GM12892 (cell line): ENCODE data around the gene TPSAB1.
"Not testable (repeated sequence)": the region's sequence is repeated elsewhere in the genome, so short reads cannot be mapped to it uniquely, and the experiment has no call there.

ENCODE experiments used
- DNase-seq: peaks from one replicate; pipeline ENCODE4 v3.0.0; 2011; ENCODE audit not compliant: insufficient read length
- FAIRE-seq: peaks from 2 replicates; lab custom pipeline; 2011; peaks lifted over from hg19 to GRCh38; lab: Jason Lieb, UNC
- POLR2A ChIP-seq: IDR thresholded peaks from 2 replicates; pipeline ENCODE4 v1.6.1; 2011; ENCODE audit warnings: low read depth, low read length, control low read depth
- POLR2AphosphoS5 ChIP-seq: IDR thresholded peaks from 2 replicates; pipeline ENCODE4 v1.6.1; 2011; ENCODE audit warnings: low read depth, low read length, control low read depth
- TAF1 ChIP-seq: IDR thresholded peaks from 2 replicates; pipeline ENCODE4 v1.6.1; 2011; ENCODE audit warnings: low read depth, mild to moderate bottlenecking, control low read depth, low read length, borderline replicate concordance

The TPSAB1 gene

DNA sequence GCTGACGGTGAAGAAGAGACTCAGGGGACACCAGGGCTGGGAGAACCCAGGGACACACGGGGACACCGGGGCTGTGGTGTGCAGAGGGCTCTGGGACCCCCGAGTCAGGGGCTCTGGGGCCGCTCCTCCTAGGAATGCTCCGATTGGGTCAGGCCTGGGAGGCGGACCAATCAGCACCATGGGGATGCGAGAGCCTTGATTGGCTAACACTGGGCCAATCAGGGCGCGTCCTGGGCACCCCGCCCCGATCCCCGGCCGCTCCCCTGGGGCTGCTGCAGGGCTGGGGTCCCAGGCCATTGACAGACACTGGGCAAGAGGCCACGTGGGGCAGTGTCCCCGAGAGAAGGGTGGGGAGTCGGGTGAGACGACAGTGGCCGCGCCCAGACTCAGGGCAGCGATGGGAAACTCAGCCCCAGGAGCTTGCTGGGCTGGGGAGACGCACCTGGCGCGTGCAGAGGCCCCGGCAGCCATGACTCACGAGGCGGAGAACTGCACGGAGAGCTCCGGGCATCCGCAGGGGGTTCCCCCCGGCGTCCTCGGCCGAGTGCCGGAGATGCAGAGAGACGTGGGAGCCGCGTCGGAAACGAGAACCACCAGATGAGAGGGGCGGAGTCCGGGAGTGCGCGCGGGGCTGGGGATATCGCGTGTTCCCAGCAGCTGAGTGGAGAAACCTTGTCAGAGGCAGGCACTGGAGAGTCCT, 8.3 kb upstream of the TPSAB1 start:
- DNase-seq: not testable (repeated sequence)

DNA sequence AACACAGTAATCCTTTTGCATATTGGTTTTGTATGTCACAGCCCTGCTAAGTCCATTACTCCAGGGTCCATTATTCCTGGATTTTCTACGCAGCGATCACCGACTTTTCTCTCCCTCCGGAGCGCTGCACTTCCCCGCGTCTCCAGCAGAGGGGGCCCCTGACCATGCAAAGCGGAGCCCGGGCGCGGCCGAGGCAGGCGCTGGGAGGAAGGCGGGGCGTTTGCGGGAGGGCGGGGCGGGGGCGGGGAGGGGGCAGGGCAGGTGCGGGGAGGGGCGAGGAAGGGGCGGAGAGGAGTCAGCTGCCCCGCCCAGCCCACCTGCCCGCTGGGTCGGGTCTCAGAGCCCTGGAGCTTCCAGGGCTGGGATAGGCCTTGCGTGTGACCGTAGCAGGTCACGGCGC, 3.8 kb upstream of the TPSAB1 start:
- FAIRE-seq, DNase-seq: not testable (repeated sequence)

More for the DNA sequence above, 8.3 kb upstream of the TPSAB1 start:
- FAIRE-seq: not testable (repeated sequence)

DNA sequence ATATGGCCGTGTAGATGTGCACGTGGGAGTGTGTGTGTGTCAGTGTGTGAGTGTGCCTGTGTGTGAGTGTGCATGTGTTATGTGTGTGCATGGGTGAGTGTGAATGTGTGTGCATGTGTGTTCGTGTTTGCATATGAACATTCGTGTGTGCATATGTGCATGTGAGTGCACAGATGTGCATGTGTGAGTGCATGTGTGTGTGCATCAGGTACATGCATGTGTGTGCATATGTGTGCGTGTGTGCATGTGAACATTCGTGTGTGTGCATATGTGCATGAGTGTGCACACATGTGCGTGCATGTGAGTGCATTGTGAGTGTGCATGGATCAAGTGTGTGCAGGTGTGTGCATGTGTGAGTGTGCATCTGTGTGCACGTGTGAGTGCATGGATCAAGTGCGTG, 2.5 kb upstream of the TPSAB1 start:
- TF ChIP-seq TAF1 (no peak), POLR2AphosphoS5 (no peak), POLR2A (no peak)
- no peak for FAIRE-seq

DNA sequence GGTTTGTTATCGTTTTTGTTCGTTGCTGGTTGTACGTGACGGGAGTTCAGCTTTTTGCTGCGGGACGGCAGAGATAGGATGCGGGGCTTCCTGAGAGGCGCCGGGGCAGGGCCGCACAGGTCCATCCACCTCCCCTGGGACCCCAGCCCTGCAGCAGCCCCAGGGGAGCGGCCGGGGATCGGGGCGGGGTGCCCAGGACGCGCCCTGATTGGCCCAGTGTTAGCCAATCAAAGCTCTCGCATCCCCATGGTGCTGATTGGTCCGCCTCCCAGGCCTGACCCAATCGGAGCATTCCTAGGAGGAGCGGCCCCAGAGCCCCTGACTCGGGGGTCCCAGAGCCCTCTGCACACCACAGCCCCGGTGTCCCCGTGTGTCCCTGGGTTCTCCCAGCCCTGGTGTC, 1.6 kb upstream of the TPSAB1 start:
- DNase-seq, FAIRE-seq: not testable (repeated sequence)

More for the DNA sequence above, 2.5 kb upstream of the TPSAB1 start:
- no peak for DNase-seq

DNA sequence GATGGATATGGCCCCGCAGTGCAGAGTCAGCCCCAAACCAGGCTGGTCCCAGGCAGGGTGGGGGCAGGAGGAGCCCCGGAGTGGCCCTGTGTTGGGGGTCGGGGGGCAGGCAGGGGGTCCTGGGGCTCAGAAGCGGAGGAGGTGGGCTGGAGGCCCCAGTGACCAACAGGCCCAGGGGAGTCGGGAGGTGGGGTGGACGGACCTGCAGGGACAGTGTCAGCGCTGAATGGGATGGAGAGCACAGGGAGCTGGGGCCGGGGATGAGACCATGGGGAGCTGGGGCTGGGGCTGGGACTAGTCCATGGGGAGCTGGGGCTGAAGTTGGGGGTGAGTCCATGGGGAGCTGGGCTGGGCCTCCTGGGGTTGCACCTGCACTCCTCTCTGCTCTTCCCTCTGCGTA, 930 bp upstream of the TPSAB1 start:
- FAIRE-seq, DNase-seq: not testable (repeated sequence)

DNA sequence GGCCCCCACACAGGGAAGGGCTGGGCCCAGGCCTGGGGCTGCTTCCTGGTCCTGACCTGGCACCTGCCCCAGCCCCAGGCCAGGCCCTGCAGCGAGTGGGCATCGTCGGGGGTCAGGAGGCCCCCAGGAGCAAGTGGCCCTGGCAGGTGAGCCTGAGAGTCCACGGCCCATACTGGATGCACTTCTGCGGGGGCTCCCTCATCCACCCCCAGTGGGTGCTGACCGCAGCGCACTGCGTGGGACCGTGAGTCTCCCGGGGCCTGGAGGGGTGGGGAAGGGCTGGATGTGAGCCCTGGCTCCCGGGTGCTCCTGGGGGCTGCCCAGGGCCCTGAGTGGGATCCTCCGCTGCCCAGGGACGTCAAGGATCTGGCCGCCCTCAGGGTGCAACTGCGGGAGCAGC, 576 bp downstream of the TPSAB1 start:
- not testable (repeated sequence) for DNase-seq, FAIRE-seq

DNA sequence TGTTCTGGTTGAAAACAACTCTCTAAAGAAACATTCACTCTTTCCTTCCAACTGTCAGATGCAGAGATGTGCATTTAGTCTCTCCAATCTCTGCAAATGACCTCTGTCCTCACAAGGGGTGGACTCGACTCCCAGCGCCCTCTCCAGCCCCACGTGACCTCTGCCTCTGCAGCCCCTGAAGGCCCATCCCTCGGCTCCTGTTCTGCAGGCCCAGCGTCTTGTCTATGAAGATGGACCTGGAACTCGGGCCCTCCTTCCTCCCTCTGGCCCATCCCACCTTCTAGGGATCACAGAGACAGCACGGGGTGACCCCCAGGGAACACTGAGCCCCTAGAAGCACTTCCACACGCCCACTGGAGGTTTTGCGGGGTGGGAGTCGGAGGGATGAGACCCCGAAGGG, 2.9 kb downstream of the TPSAB1 start:
- FAIRE-seq, DNase-seq: not testable (repeated sequence)

DNA sequence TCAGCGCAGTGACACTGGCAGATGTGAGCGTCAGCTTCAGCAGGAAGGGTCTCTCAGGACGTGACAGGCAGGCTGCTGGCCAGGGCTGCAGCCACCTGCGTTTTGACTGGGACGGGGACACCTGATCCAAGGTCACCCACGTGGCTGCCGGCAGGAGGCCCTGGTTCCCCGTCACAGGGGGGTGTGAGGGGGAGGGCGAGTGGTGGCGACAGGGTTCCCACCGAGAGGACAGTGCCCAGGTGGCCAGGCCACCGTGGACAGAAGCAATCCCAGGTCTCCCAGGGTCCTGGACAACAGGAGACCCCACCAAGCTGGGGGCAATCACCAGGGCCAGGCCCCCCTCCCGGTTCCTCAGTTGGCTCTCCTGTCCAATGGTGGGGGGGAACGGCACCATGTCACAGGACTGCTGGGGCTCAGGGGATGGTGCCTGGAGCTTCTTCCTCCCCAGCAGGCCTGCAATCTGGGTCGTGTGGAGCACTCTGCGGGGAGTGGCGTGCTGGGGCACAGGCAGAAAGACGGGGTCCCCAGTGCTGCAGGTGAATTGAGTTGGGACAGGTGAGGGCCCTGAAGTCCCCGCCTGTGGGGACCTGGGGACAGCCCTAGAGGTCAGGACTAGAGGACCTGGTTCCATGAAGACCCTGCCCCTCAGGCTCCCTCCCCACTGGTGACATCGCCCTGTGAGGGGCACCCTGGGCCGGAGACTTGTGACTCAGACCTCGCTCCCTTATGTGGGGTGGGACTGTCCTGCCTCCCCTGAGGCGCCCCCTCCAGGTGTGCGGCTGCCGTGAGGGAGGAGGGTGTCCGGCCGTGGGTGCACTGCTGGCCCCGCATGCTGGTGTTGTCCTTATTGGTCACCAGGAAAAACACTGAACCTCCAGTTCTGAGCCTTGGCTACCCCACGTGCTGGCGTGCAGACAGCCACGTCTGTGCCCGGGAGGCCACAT, 3.7 kb downstream of the TPSAB1 start:
- FAIRE-seq, DNase-seq: not testable (repeated sequence)

DNA sequence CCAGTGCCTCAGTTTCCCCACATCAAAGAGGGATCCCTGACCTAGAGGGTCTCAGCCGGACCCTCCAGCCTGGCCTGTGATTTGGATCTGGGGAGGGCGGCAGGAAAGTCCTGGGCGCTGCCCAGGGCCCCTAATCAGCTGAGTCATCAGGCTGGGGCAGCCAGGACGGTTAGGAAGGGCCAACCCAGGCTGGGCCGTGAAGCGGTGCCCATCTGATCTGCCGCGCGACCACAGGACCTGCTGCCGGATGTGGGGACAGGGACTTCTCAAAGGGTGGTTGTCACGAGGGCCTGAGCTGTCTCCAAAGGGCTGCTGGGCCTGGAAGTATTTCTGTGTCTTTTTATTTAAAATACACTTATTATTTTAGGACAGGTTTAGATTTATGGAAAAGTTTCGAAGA, 4.4 kb downstream of the TPSAB1 start:
- TF ChIP-seq POLR2A (no peak), TAF1 (no peak), POLR2AphosphoS5 (no peak)
- FAIRE-seq (no peak), DNase-seq (no peak)

DNA sequence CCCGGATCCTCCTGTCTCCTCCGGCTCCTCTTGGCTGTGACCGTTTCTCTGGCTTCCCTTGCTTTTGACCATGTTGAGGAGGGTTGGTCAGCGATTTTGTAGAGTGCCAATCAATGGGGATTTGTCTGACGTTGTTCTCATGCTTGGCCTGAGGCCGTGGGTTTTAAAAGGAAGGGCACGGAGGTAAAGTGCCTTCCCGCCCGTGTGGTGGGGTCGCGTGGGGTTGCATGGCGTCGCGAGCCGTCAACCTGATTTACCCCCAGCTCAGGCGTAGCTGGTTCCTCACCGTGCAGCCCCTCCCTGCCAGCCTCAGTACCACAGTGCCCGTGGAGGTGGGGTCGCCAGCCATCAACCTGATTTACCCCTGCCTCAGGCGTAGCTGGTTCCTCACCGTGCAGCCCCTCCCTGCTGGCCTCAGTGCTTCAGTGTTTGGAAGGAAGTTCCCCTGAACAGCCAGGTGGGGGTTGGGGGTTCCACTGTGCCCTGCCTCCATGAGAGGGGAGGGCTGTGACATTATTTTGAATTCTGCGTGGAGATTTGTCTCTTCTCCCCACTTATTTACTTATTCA, 5.0 kb downstream of the TPSAB1 start:
- TF ChIP-seq POLR2A (no peak), POLR2AphosphoS5 (no peak), TAF1 (no peak)
- DNase-seq: no peak
- FAIRE-seq: no peak

DNA sequence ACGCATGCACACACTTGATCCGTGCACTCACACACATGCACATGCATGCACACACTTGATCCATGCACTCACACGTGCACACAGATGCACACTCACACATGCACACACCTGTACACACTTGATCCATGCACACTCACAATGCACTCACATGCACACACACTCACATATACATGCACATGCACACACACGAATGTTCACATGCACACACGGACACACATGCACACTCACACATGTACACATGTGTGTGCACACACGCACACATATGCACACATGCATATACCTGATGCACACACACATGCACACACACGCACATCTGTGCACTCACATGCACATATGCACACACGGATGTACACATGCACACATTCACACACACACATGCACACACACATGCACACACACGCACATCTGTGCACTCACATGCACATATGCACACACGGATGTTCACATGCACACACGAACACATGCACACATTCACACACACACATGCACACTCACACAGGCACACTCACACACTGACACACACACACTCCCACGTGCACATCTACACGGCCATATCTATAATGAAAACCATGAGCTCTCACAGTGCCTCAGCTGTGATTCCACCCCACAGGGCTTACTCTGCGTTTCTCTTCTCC, 7.5 kb downstream of the TPSAB1 start:
- DNase-seq, FAIRE-seq: not testable (repeated sequence)

DNA sequence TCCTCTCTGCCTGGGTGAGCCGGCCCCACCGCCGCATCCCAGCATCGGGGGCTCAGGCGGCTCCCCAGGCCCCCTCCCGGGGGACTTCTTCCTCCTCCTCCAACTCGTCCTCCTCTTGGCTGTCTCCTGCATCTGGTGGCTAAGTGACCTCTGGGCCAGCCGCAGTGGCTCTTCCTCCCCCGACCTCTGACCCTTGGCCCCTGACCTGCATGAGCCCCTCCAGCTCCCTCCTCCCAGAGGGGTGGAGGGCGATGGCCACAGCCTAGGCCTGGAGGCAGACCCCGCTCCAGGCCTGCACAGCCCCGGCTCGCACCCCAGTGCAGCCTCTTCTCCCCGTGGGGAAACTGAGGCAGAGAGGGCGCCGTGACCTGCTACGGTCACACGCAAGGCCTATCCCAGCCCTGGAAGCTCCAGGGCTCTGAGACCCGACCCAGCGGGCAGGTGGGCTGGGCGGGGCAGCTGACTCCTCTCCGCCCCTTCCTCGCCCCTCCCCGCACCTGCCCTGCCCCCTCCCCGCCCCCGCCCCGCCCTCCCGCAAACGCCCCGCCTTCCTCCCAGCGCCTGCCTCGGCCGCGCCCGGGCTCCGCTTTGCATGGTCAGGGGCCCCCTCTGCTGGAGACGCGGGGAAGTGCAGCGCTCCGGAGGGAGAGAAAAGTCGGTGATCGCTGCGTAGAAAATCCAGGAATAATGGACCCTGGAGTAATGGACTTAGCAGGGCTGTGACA, 8.7 kb downstream of the TPSAB1 start:
- DNase-seq: not testable (repeated sequence)
- FAIRE-seq: peak; percentile 21

DNA sequence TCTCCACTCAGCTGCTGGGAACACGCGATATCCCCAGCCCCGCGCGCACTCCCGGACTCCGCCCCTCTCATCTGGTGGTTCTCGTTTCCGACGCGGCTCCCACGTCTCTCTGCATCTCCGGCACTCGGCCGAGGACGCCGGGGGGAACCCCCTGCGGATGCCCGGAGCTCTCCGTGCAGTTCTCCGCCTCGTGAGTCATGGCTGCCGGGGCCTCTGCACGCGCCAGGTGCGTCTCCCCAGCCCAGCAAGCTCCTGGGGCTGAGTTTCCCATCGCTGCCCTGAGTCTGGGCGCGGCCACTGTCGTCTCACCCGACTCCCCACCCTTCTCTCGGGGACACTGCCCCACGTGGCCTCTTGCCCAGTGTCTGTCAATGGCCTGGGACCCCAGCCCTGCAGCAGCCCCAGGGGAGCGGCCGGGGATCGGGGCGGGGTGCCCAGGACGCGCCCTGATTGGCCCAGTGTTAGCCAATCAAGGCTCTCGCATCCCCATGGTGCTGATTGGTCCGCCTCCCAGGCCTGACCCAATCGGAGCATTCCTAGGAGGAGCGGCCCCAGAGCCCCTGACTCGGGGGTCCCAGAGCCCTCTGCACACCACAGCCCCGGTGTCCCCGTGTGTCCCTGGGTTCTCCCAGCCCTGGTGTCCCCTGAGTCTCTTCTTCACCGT, 13.3 kb downstream of the TPSAB1 start:
- FAIRE-seq, DNase-seq: not testable (repeated sequence)

DNA sequence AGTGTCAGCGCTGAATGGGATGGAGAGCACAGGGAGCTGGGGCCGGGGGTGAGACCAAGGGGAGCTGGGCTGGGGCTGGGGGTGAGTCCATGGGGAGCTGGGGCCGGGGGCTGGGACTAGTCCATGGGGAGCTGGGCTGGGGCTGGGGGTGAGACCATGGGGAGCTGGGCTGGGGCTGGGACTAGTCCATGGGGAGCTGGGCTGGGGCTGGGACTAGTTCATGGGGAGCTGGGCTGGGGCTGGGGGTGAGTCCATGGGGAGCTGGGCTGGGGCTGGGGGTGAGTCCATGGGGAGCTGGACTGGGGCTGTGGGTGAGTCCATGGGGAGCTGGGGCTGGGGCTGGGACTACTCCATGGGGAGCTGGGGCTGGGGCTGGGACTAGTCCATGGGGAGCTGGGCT, 14.3 kb downstream of the TPSAB1 start:
- FAIRE-seq, DNase-seq: not testable (repeated sequence)

DNA sequence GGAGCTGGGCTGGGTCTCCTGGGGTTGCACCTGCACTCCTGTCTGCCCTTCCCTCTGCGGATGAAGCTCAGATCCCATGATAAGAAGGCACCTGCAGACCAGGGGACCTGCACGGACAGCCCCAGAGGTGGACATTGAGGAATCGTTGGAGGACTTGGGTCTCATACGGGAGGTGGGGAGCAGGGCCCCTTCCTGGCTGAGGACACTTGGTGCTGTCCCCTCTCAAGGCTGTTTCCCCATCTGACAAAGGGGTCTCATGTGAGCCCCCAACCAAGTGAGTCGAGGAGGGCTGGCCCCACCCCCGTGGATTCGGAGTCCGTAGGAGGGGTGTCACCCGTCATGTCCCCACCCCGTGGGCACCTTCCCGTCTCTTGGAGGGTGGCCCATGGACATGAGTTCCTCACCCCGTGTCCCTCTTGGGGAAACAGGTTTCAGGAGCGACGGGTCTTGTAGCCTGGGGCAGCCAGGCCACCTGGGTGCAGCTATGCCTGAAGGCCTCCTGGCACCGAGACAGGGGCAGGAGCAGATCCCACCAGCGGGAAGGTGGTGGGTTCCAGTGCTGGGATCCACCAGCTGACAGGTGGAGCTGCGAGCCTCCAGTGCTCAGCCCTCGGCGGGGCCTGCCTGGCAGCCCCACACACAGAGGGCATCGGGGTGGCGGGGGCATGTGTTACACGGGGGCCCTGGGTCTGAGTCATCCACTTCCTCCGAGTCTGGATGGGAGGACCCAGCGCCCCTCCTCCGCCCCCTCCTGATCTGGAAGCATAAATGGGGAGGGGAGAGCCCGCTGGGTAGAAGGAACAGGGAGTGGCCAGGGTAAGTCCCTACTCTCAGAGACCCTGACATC, 15.0 kb downstream of the TPSAB1 start, which contains the start of gene TPSD1:
TSS of gene TPSD1 (plus strand) at position 794 of the 847 bp plus-strand sequence. CDS start 212 bp downstream, outside the sequence.
- DNase-seq, FAIRE-seq: not testable (repeated sequence)

DNA sequence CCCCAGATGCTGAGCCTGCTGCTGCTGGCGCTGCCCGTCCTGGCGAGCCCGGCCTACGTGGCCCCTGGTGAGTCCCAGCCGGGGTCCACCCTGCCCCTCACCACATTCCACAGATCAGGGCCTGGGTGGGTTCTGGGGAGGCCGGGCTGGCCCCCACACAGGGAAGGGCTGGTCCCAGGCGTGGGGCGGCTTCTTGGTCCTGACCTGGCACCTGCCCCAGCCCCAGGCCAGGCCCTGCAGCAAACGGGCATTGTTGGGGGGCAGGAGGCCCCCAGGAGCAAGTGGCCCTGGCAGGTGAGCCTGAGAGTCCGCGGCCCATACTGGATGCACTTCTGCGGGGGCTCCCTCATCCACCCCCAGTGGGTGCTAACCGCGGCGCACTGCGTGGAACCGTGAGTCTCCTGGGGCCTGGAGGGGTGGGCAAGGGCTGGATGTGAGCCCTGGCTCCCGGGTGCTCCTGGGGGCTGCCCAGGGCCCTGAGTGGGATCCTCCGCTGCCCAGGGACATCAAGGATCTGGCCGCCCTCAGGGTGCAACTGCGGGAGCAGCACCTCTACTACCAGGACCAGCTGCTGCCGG, 15.9 kb downstream of the TPSAB1 start:
- DNase-seq, FAIRE-seq: not testable (repeated sequence)
